ENCODE measurements around the gene TMEM115. TPM values are rescaled to one million over a fixed set of nuclear protein-coding genes. Genes with fewer than 3 reads are reported as not detected.

Gene TMEM115
- total and polyA plus RNA-seq, 2 donors (not counting 3 experiments of a cell fraction or from before 2014, with no cell fraction given) = 44.7 to 65.5 TPM

GRCh38 chr3:50374363-50375257 lies 15.3 kb upstream of the TMEM115 start:
- Histone ChIP-seq H4K20me1 (replicated peaks; ENCODE audit: control insufficient read depth, extremely low read depth, insufficient read depth, low read length) (no peaks in the 10 kb centered on the region), H3K4me1 (ENCODE audit: control insufficient read depth, extremely low read depth, insufficient read depth, low read length) (no peaks in the 10 kb centered on the region), H3K27me3 (ENCODE audit: control insufficient read depth in 2 of 2, insufficient read depth in 2 of 2, low read length in 2 of 2) (peaks cover 0 to 2% of the 10 kb centered on the region in 2 experiments), H3K79me2 (ENCODE audit: control insufficient read depth, insufficient read depth, low read length) (no peaks in the 10 kb centered on the region), H3K36me3 (ENCODE audit: control insufficient read depth in 2 of 2, extremely low read depth in 1 of 2, insufficient read depth in 2 of 2, low read length in 2 of 2) (no peaks in the 10 kb centered on the region), H3K27ac (ENCODE audit: insufficient read depth, low read depth, low read length) (no peak overlapping the region), H3K9me3 (replicated peaks; ENCODE audit: control insufficient read depth, insufficient read depth, low read length) (no peaks in the 10 kb centered on the region), H3K9me1 (replicated peaks; ENCODE audit: control insufficient read depth, extremely low read depth, insufficient read depth, low read length) (no peaks in the 10 kb centered on the region), H3K9ac (replicated peaks; ENCODE audit: extremely low read depth, insufficient read depth, low read length) (no peak overlapping the region), H3K4me2 (ENCODE audit: insufficient read depth, low read length) (no peak overlapping the region), H3K4me3 (replicated peaks in 1 of 3; ENCODE audit: insufficient read depth in 1 of 3, low read depth in 1 of 3, low read length in 3 of 3) (no peak overlapping the region), H2AFZ (ENCODE audit: low read depth, low read length) (no peak overlapping the region)
- no peak for FAIRE-seq
- DNase-seq (ENCODE audit: low read depth, low spot score) = no peak
- BruUV-seq (replicated peaks) = no TSS peak
- POLR2A ChIA-PET = no interaction called here
- intact Hi-C loops (cut with micrococcal nuclease) = no loop called here
- TF ChIP-seq POLR2AphosphoS5 (IDR thresholded peaks at IDR 0.05; ENCODE audit: insufficient read depth, low read depth, low read length) (no peak), MYC (IDR thresholded peaks at IDR 0.05; ENCODE audit: low read depth, low read length) (no peak), POLR2A (IDR thresholded peaks at IDR 0.05; ENCODE audit: low read depth, low read length) (no peak), FOS (IDR thresholded peaks at IDR 0.05; ENCODE audit: borderline replicate concordance, insufficient read depth, low read length) (no peak), GATA2 (IDR thresholded peaks at IDR 0.05; ENCODE audit: insufficient read depth, insufficient read length, low read depth, low read length) (no peak), CTCF (IDR thresholded peaks at IDR 0.05; ENCODE audit: extremely low read depth in 1 of 2, insufficient read depth in 1 of 2, low read depth in 1 of 2, low read length in 2 of 2) (no peak), MAX (IDR thresholded peaks at IDR 0.05; ENCODE audit: insufficient read depth, insufficient read length) (no peak), EZH2 (IDR thresholded peaks at IDR 0.05; ENCODE audit: borderline replicate concordance, low read depth, low read length, severe bottlenecking) (no peak), JUN (IDR thresholded peaks at IDR 0.05; ENCODE audit: borderline replicate concordance, insufficient read depth, insufficient read length, low read depth) (no peak)
- dilution Hi-C loops (cut with MboI; ENCODE audit: extremely low pct_ligation_motif_present, low sequenced_read_pairs) = no loop called here
- CTCF ChIA-PET = interaction anchor here (0.6 kb wide), 1 partner anchor 168 kb away, joined by 4 read pairs; no protein-coding TSS in a partner anchor
